GM19463 (cell line): Measurements from ENCODE around the gene CBLN4.

Source experiments
- ATAC-seq: cut with Tn5 transposase; IDR thresholded peaks from one replicate; pipeline ENCODE4 v1.9.1; 2021; ENCODE audit warnings: mild to moderate bottlenecking, moderate library complexity; ENCODE audit not compliant: unreplicated experiment

CBLN4 gene

DNA sequence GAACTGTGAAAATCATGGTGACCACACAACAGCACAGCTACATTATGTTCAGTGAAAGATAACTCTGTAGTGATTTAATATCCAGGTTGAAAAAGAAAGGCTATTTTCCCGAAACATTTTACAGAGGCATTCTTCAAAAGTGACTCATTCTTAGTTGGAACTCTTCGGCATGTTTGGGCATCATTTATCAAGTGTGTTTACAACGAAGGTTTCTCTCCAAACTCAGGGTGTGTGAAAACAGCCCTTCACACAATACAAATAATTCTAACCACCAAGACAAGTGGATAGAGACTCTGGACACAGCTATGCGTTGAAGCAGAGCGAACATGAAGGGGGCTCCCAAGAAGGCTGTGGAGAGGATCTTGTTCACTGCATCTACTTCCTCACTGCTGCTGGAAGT, 57.6 kb downstream of the CBLN4 start:
- ATAC-seq: no peak
